Immature natural killer cell (primary cell): ENCODE measurements around the gene MUC21. TPM values are rescaled to one million over a fixed set of nuclear protein-coding genes. Genes with fewer than 3 reads are reported as not detected.

Experiments used
- DNase-seq, 3 donors: peaks; one replicate each; pipeline ENCODE4 v3.0.0; 2022; ENCODE audit warnings: mixed read lengths in 1 of 3
- H3K27ac Mint-ChIP-seq, 6 donors: one replicate each; pipeline ENCODE4 v1.8.0; 2020; ENCODE audit warnings: mixed read lengths in 6 of 6, mild to moderate bottlenecking in 5 of 6, inconsistent platforms in 4 of 6, moderate library complexity in 3 of 6
- H3K27me3 Mint-ChIP-seq, 3 donors: one replicate each; pipeline ENCODE4 v1.8.0; 2020 to 2021; ENCODE audit warnings: low read depth in 3 of 3, mild to moderate bottlenecking in 3 of 3, mixed read lengths in 3 of 3, moderate library complexity in 3 of 3, inconsistent platforms in 1 of 3
- H3K36me3 Mint-ChIP-seq, 3 donors: one replicate each; pipeline ENCODE4 v1.8.0; 2020; ENCODE audit warnings: mixed read lengths in 3 of 3, inconsistent platforms in 2 of 3, mild to moderate bottlenecking in 2 of 3
- H3K4me1 Mint-ChIP-seq, 2 donors: one replicate each; pipeline ENCODE4 v1.8.0; 2020; ENCODE audit warnings: inconsistent platforms in 2 of 2, mild to moderate bottlenecking in 2 of 2, mixed read lengths in 2 of 2, moderate library complexity in 1 of 2
- H3K4me3 Mint-ChIP-seq, 5 donors: one replicate each; pipeline ENCODE4 v1.8.0; 2020; ENCODE audit warnings: mild to moderate bottlenecking in 5 of 5, mixed read lengths in 5 of 5, inconsistent platforms in 3 of 5, moderate library complexity in 3 of 5
- H3K9me3 Mint-ChIP-seq, 6 donors: one replicate each; pipeline ENCODE4 v1.8.0; 2020; ENCODE audit warnings: mild to moderate bottlenecking in 6 of 6, mixed read lengths in 6 of 6, inconsistent platforms in 4 of 6, moderate library complexity in 3 of 6
- polyA plus RNA-seq, 3 donors: library from polyadenylated mRNA; unstranded; fragments of 300-500 nt; fragmentation: Illumina TruSeq; gene quantifications; one replicate each; pipeline ENCODE4 v1.2.3, GENCODE V29; 2021

MUC21 gene
- polyA plus RNA-seq, 3 donors from 2014 or later = not detected

- no peak overlapping the region for H3K27ac Mint-ChIP-seq
- H3K36me3 Mint-ChIP-seq = no peaks in the 10 kb centered on the region
- H3K9me3 Mint-ChIP-seq = no peaks in the 10 kb centered on the region
- H3K27me3 Mint-ChIP-seq = peaks cover 3 to 31% (median 16%) of the 10 kb centered on the region in 3 donors
- no peaks in the 10 kb centered on the region for H3K4me1 Mint-ChIP-seq
- no peak overlapping the region for H3K4me3 Mint-ChIP-seq
- no peak for DNase-seq
These were observed 49.6 kb downstream of the MUC21 start for GRCh38 chr6:31033075-31033474.

- no peak for DNase-seq
- no peak overlapping the region for H3K27ac Mint-ChIP-seq
These were observed 52.5 kb downstream of the MUC21 start for GRCh38 chr6:31035862-31036497.

GRCh38 chr6:31037169-31037568, 53.7 kb downstream of the MUC21 start:
- no peaks in the 10 kb centered on the region for H3K4me1 Mint-ChIP-seq
- no peaks in the 10 kb centered on the region for H3K36me3 Mint-ChIP-seq
- no peaks in the 10 kb centered on the region for H3K9me3 Mint-ChIP-seq
- no peak overlapping the region for H3K27ac Mint-ChIP-seq
- H3K4me3 Mint-ChIP-seq = no peak overlapping the region
- DNase-seq = no peak
- H3K27me3 Mint-ChIP-seq = peaks cover 0 to 21% (median 9%) of the 10 kb centered on the region in 3 donors

More at GRCh38 chr6:31035862-31036497, 52.5 kb downstream of the MUC21 start:
- H3K4me1 Mint-ChIP-seq = no peaks in the 10 kb centered on the region
- peaks cover 2 to 28% (median 14%) of the 10 kb centered on the region in 3 donors for H3K27me3 Mint-ChIP-seq
- no peaks in the 10 kb centered on the region for H3K9me3 Mint-ChIP-seq
- H3K36me3 Mint-ChIP-seq = no peaks in the 10 kb centered on the region
- H3K4me3 Mint-ChIP-seq = no peak overlapping the region

GRCh38 chr6:31037682-31038081, 54.2 kb downstream of the MUC21 start:
- H3K27ac Mint-ChIP-seq = no peak overlapping the region
- no peaks in the 10 kb centered on the region for H3K36me3 Mint-ChIP-seq
- no peak overlapping the region for H3K4me3 Mint-ChIP-seq
- no peak for DNase-seq
- no peaks in the 10 kb centered on the region for H3K9me3 Mint-ChIP-seq
- no peaks in the 10 kb centered on the region for H3K4me1 Mint-ChIP-seq
- H3K27me3 Mint-ChIP-seq = peaks cover 0 to 21% (median 7%) of the 10 kb centered on the region in 3 donors

DNA sequence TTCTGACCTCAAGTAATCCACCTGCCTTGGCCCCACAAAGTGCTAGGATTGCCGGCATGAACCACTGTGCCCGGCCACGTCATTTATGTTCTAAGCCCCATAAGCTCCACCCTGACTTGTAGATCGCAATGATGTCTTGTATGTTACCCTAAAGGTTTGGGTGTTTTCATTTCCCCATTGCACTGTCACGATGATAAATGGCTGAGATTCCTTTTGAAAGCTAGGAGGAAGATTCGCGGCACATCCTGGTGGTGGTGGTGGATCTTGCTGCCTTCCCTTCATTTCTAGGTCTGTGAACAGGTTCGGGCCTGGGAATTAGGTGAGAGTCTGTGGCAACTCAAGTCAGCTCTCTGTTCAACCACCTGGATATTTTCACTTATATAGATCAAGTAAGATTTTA, 55.0 kb downstream of the MUC21 start:
- Mint-ChIP-seq H3K27me3 (peaks cover 0 to 18% (median 2%) of the 10 kb centered on the region in 3 donors), H3K27ac (no peak overlapping the region), H3K9me3 (no peaks in the 10 kb centered on the region), H3K4me3 (no peak overlapping the region), H3K36me3 (no peaks in the 10 kb centered on the region), H3K4me1 (peaks cover 0 to 3% of the 10 kb centered on the region in 2 donors)
- DNase-seq = no peak

Other genes starting within 250 kb of the MUC21 start
- 100 to 1,000 TPM; 148 to 214 (median 174) TPM for gene FLOT1, start 241.0 kb upstream of the MUC21 start, polyA plus RNA-seq
- gene IER3, start 239.2 kb upstream of the MUC21 start, polyA plus RNA-seq = 1 to 10 TPM; 1.0 to 2.7 (median 1.6) TPM
- gene DDR1, start 99.2 kb upstream of the MUC21 start, polyA plus RNA-seq = 1 to 10 TPM in 1 of 3 donors, under 1 TPM in 1, not detected in 1; 0.41 to 1.1 TPM
- 10 to 100 TPM in 1 of 3 donors, 1 to 10 TPM in 1, not detected in 1; 6.3 to 10.2 TPM for gene GTF2H4, start 75.5 kb upstream of the MUC21 start, polyA plus RNA-seq
- 10 to 100 TPM; 12.0 to 17.5 (median 12.6) TPM for gene VARS2, start 69.5 kb upstream of the MUC21 start, polyA plus RNA-seq
- not detected for gene SFTA2, start 51.5 kb upstream of the MUC21 start, polyA plus RNA-seq
- not detected for gene MUCL3, start 42.7 kb upstream of the MUC21 start, polyA plus RNA-seq
- gene MUC22, start 26.8 kb downstream of the MUC21 start, polyA plus RNA-seq = not detected
- gene C6orf15, start 128.9 kb downstream of the MUC21 start, polyA plus RNA-seq = not detected
- gene PSORS1C1, start 131.1 kb downstream of the MUC21 start, polyA plus RNA-seq = not detected
- not detected for gene CDSN, start 136.7 kb downstream of the MUC21 start, polyA plus RNA-seq
- gene PSORS1C2, start 155.3 kb downstream of the MUC21 start, polyA plus RNA-seq = not detected
- 1 to 10 TPM in 2 of 3 donors, under 1 TPM in 1; 0.42 to 6.1 (median 4.8) TPM for gene CCHCR1, start 174.1 kb downstream of the MUC21 start, polyA plus RNA-seq
- gene TCF19, start 174.9 kb downstream of the MUC21 start, polyA plus RNA-seq = 10 to 100 TPM in 2 of 3 donors, 1 to 10 TPM in 1; 9.4 to 13.7 (median 12.7) TPM
- gene POU5F1, start 187.0 kb downstream of the MUC21 start, polyA plus RNA-seq = under 1 TPM in 1 of 3 donors, not detected in 2; 0.15 TPM